T-helper 2 cell (primary cell): ENCODE results near the gene HOXD10.

Source experiments
- DNase-seq, 5 experiments: peaks; one replicate each; pipeline versions ENCODE4 v3.0.0 to v3.0.0-alpha.2; 2012 to 2022

Gene HOXD10

GRCh38 chr2:176152350-176153181 lies 36.0 kb downstream of the HOXD10 start:
- DNase-seq = no peak

GRCh38 chr2:176154576-176155252 lies 38.1 kb downstream of the HOXD10 start:
- DNase-seq = no peak

- no peak for DNase-seq
These were observed 38.9 kb downstream of the HOXD10 start for GRCh38 chr2:176155356-176156044.

- no peak for DNase-seq
These were observed 39.8 kb downstream of the HOXD10 start for GRCh38 chr2:176156301-176156806.

GRCh38 chr2:176156807-176157498 lies 40.4 kb downstream of the HOXD10 start, which contains the start of gene HOXD3:
HOXD3 (plus strand) TSS chr2:176157307; CDS start chr2:176169115, 11,808 bp downstream.
- DNase-seq = no peak

GRCh38 chr2:176157499-176158185 lies 41.1 kb downstream of the HOXD10 start:
- DNase-seq = peak in 1 of 5 experiments; percentile 27

GRCh38 chr2:176158186-176158591 lies 41.6 kb downstream of the HOXD10 start:
- no peak for DNase-seq

GRCh38 chr2:176158855-176159662 lies 42.5 kb downstream of the HOXD10 start:
- DNase-seq = no peak

GRCh38 chr2:176159663-176160250 lies 43.2 kb downstream of the HOXD10 start:
- no peak for DNase-seq

GRCh38 chr2:176160251-176160985 lies 43.8 kb downstream of the HOXD10 start:
- no peak for DNase-seq

GRCh38 chr2:176160986-176161824 lies 44.6 kb downstream of the HOXD10 start:
- DNase-seq = no peak

- no peak for DNase-seq
These were observed 45.4 kb downstream of the HOXD10 start for GRCh38 chr2:176161825-176162626.

GRCh38 chr2:176162911-176163671 lies 46.5 kb downstream of the HOXD10 start:
- no peak for DNase-seq

- DNase-seq = no peak
These were observed 47.1 kb downstream of the HOXD10 start for GRCh38 chr2:176163672-176164056.

- no peak for DNase-seq
These were observed 47.6 kb downstream of the HOXD10 start for GRCh38 chr2:176164201-176164600.

- DNase-seq = no peak
These were observed 48.2 kb downstream of the HOXD10 start for GRCh38 chr2:176164611-176165369.
